GM19452 (cell line): ENCODE measurements around the gene PTBP1.

Source experiments
- ATAC-seq: cut with Tn5 transposase; IDR thresholded peaks from one replicate; pipeline ENCODE4 v1.9.1; 2021; ENCODE audit not compliant: unreplicated experiment

Gene PTBP1

GRCh38 chr19:772063-772462 is 25.2 kb upstream of the PTBP1 start:
- ATAC-seq = no peak

GRCh38 chr19:772730-773436 is 24.4 kb upstream of the PTBP1 start:
- ATAC-seq = no peak

GRCh38 chr19:776549-776948 is 20.7 kb upstream of the PTBP1 start:
- no peak for ATAC-seq

GRCh38 chr19:778910-779653 is 18.2 kb upstream of the PTBP1 start:
- no peak for ATAC-seq

DNA sequence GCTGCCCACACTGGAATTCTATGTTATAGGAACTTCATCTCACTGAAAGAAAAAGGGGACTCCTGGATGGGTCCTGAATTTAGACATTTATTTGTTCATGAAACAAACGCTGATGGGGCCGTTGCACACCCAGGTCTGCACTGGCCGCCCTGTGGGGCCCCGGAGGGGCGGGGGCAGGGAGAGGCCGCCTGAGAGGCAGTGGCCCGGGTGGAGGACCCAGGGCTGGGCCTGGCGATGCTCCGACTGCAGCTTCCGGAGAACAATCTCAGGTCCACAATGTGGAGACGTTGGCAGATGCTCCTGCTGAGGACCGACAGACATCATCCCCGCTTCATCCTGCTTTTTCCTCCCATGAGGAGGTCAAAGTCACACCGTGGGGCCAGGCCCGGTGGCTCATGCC is 16.3 kb upstream of the PTBP1 start:
- no peak for ATAC-seq

DNA sequence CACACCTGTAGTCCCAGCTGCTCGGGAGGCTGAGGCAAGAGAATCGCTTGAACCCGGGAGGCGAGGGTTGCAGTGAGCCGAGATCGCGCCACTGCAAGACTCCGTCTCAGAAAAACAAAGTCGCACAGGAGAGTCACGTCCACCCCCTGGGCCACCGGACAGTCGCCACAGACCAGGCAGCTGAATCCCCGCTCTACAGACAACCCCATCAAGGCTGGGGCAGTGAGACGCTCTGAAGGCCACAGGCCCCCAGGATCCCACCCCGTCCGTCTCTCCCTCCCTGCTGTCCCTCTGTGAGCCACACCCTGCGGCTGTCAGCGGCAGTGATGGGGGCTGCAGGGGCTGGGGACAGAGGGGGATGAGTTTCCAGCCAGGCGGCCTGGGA is 15.5 kb upstream of the PTBP1 start:
- ATAC-seq = no peak

DNA sequence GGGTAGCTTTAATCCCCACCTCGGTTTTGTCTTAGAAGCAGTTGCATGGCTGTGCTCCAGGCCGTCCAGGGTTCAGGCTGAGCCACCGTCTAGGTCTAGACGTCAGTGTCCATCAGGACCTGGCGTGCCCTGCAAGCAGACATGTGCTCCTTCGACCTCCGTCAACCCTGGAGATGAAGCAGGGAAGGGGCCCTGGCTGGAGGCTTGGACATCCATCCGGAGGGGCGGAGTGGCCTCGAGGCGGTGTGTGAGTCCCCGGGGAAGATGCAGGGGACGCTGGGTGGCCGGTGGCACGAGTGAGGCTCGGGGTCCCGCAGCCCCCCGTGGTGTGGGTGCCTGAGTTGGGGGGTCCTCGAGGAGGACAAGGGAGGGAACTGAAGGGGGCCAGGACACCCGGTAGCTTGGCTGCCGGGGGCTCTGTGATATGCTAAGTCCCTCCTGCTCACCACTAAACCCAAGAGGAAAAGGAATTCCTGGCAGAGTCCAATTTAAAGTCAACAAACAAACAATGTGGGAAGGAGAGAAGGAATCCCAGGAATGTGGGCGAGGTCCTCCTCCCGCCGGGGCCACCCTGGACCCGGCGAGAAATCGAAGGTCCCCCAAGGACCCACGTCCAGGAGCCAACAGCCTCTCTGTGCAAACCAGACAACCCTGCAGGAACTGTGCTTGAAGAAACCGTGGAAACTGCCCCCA is 14.9 kb upstream of the PTBP1 start:
- no peak for ATAC-seq

- no peak for ATAC-seq
Observed at GRCh38 chr19:782878-783668, 14.2 kb upstream of the PTBP1 start.

DNA sequence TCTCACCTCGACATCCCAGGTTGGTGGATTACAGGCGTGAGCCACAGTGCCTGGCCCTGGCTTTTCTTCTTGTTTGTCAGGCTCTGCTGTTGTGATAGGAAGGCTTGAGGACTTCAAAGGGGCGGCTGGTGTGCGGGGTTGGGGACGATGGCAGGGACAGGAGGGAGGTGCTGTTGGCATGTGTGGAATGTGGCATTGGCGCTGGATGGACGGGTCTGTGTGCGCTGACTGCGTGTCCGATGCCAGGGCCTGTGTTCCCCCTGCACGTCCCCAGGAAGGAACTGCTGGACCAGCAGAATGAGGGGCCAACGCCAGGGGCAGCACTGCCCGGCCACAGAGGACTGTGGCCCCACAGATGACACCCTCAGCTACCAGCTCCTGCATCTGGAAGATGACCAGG is 12.7 kb upstream of the PTBP1 start:
- no peak for ATAC-seq

DNA sequence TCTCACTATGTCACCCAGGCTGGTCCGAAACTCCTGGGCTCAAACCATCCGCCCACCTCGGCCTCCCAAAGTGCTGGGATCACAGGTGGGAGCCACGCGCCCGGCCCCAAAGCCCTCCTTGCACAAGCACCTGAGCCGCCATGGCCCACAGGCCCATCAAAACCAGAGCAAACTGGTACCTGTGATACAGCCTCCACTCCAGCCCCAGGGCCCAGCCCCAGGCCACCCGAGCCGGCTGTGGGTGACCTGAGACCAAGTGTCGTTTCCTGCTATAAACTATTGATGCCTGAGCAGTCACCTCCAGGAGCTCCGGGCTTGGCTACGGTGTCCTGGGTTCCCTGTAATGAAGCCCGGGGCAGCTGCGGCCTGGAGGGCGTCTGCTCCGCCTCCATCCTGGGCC is 9.7 kb upstream of the PTBP1 start:
- no peak for ATAC-seq

DNA sequence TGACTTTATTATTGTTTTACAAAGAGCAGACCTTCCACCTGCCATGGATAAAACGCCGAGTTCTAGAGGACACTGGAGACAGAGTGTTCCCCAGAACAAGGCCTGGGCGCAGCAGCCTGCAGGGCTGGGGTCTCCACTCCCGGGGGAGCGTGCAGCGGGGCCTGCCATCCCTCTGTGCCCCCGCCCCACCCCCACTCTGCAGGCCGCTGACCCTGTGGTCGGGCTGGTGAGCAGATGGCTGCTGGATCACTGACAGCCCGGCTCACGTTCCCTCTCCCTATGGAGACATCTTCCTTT is 8.6 kb upstream of the PTBP1 start:
- no peak for ATAC-seq

- no peak for ATAC-seq
Observed at GRCh38 chr19:788983-789700, 8.1 kb upstream of the PTBP1 start.

DNA sequence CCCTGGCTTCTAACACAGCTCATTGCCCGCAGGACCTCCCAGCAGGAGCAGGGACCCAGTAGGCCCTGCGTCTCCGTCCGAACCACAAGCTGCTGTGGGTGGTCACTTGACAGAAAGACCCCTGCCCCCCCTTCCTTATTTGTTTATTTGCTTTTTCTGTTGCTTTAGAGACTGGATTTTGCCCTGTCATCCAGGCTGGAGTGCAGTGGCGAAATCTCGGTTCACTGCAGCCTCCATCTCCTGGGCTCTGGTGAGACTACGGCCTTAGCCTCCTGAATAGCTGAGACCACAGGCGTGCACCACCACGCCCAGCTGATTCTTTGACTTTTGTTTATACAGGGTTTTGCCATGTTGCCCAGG is 7.6 kb upstream of the PTBP1 start:
- no peak for ATAC-seq

GRCh38 chr19:791007-791566 is 6.2 kb upstream of the PTBP1 start:
- no peak for ATAC-seq

DNA sequence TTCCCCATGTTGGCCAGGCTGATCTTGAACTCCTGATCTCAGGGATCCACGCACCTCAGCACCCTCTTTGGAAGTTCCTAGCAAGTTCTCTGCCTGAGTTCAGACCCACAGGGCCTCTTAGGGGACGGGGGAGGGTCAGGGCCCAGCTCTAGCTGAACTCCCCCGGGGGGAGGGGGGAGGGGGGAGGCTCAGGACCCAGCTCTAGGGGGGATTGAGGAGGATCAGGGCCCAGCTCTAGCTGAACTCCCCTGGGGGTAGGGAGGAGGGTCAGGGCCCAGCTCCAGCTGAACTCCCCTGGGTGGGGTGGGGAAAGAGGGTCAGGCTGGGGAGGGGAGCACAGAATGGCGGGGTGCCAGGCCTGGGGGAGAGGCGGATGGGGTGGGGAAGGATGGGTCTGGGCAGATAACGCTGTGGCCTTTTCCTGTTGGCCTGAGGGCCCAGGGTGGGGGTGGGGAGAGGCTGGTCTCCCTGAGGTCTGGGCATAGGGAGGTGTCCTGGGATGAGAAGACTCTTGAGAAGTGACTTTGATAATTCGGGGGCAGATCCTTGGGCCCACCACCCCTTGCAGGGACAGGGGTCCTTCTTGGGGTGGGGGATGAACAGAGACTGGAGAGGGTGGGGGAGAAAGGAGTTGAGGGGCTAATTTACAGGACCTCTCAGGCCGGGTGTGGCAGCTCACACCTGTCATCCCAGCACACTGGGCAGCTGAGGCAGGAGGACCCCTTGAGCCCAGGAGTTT is 5.5 kb upstream of the PTBP1 start:
- ATAC-seq = no peak

GRCh38 chr19:792306-792885 is 4.9 kb upstream of the PTBP1 start:
- no peak for ATAC-seq

DNA sequence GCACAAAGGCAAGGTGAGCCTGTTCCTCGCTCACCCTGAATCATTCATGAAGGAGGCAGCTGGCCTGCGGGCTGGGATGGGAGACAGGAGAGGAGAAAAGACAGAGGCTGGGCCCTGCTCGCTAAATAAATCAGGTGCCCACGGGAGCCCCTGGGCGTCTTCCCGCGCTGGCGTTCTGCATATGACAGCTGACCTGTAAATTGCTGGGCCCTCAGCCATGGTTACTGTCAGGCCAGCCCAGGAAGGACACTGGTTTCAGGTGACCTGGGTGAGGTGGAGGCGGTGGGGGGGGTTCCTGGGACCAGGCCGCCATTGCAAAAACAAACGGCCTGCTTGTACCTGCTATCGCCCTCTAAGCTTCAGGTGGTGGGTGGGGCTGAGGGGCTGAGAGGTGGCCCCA is 3.4 kb upstream of the PTBP1 start:
- ATAC-seq = no peak

DNA sequence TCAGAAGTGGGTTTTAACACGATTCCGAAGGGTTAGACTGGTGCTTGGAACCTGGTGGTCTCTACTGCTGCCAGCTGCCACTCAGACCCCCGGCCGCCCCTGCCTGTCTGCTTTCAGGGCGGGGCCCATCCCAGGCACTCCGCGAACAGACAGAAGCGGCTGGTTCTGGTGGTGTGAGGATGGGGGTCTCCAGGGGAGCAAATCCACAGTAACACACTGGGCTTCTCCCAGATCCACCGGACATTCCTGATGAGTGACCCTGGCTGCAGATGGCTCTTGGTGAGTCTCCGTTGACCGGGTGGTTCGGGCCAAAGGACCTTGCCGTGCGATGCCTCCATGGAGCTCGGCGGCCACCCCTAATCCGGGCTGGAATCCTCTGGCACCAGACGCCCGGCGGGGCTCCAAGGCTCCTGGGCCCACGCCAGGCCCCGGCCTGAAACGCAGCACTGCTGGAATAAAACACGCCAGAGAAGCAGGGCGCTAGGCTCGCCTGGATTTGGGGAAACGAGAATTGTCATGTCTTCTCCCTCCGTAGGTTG is 2.1 kb upstream of the PTBP1 start:
- ATAC-seq = no peak
